Fibroblast of lung (primary cell): ENCODE data around the gene ITPR2. TPM values are rescaled to one million over a fixed set of nuclear protein-coding genes. Genes with fewer than 3 reads are reported as not detected.

Experiments
- DNase-seq, 2 donors: peaks; one replicate each; pipeline versions ENCODE4 v3.0.0 to v3.0.0-alpha.2; 2010; ENCODE audit warnings: low read depth in 2 of 2
- H2AFZ ChIP-seq: 2 replicates; pipeline ENCODE4 v1.5.1; 2012; ENCODE audit warnings: low read length, control low read depth, inconsistent platforms
- H3K27ac ChIP-seq: 2 replicates; pipeline ENCODE4 v1.5.1; 2011; ENCODE audit warnings: low read length, control low read depth; ENCODE audit not compliant: insufficient read depth
- H3K27me3 ChIP-seq: 2 replicates; pipeline ENCODE4 v1.5.1; 2011; ENCODE audit warnings: mild to moderate bottlenecking, low read length; ENCODE audit not compliant: control insufficient read depth, insufficient read depth
- H3K36me3 ChIP-seq: 2 replicates; pipeline ENCODE4 v1.5.1; 2011; ENCODE audit warnings: low read length; ENCODE audit not compliant: control insufficient read depth, insufficient read depth
- H3K4me1 ChIP-seq: 2 replicates; pipeline ENCODE4 v1.5.1; 2011; ENCODE audit warnings: low read length; ENCODE audit not compliant: control insufficient read depth, insufficient read depth; ENCODE audit errors: extremely low read depth
- H3K4me2 ChIP-seq: 2 replicates; pipeline ENCODE4 v1.5.1; 2011; ENCODE audit warnings: low read length, control low read depth; ENCODE audit not compliant: insufficient read depth; ENCODE audit errors: extremely low read depth
- H3K4me3 ChIP-seq, 4 experiments: fragments of 200-600 bp in 1 of 4; sonication (generic) in 1 of 4; replicated peaks in 1 of 4; 2 replicates each; pipeline ENCODE4 v1.5.1; 2011 to 2016; ENCODE audit warnings: low read length in 4 of 4, low read depth in 3 of 4, mild to moderate bottlenecking in 3 of 4, control low read depth in 2 of 4, inconsistent platforms in 1 of 4, mixed read lengths in 1 of 4; ENCODE audit not compliant: insufficient read depth in 1 of 4; ENCODE audit errors: control extremely low read depth in 1 of 4
- H3K79me2 ChIP-seq: 2 replicates; pipeline ENCODE4 v1.5.1; 2012; ENCODE audit warnings: mild to moderate bottlenecking, low read length, inconsistent platforms; ENCODE audit not compliant: control insufficient read depth, insufficient read depth
- H3K9ac ChIP-seq: 2 replicates; pipeline ENCODE4 v1.5.1; 2011; ENCODE audit warnings: mild to moderate bottlenecking, low read length, control low read depth; ENCODE audit not compliant: insufficient read depth
- H3K9me3 ChIP-seq: 2 replicates; pipeline ENCODE4 v1.5.1; 2012; ENCODE audit warnings: low read depth, low read length; ENCODE audit not compliant: control insufficient read depth, insufficient read depth
- H4K20me1 ChIP-seq: 2 replicates; pipeline ENCODE4 v1.5.1; 2011; ENCODE audit warnings: low read length; ENCODE audit not compliant: control insufficient read depth, insufficient read depth; ENCODE audit errors: extremely low read depth
- CTCF ChIP-seq, 2 donors: IDR thresholded peaks in 1 of 2; conservative IDR thresholded peaks in 1 of 2; 1 replicate in 1 of 2; 2 replicates in 1 of 2; pipeline ENCODE4 v1.5.1; 2011 to 2012; ENCODE audit warnings: low read length in 2 of 2, control low read depth in 1 of 2, inconsistent platforms in 1 of 2, low read depth in 1 of 2, mild to moderate bottlenecking in 1 of 2
- EZH2 ChIP-seq: IDR thresholded peaks from 2 replicates; pipeline ENCODE4 v1.5.1; 2012; ENCODE audit warnings: low read length, control low read depth, mild to moderate bottlenecking; ENCODE audit errors: missing control alignments
- polyA plus RNA-seq, 2 donors: library from polyadenylated mRNA; depleted of rRNA in 1 of 2; stranded (reverse) in 1 of 2; unstranded in 1 of 2; fragments of >200 nt; gene quantifications; 2 replicates each; pipeline ENCODE4 v1.2.1, GENCODE V29; 2011 to 2012; ENCODE audit warnings: missing spikeins in 1 of 2
- total RNA-seq: library from RNA; depleted of rRNA; stranded (reverse); fragments of >200 nt; gene quantifications from 2 replicates; pipeline ENCODE4 v1.2.1, GENCODE V29; 2014

ITPR2 gene
- total and polyA plus RNA-seq, 2 donors (not counting 1 experiment from before 2014, with no cell fraction given): 5.1 to 24.6 TPM

GRCh38 chr12:26527682-26528081 is 305.3 kb downstream of the ITPR2 start:
- Histone ChIP-seq H3K9ac (no peak overlapping the region), H3K27ac (no peak overlapping the region), H2AFZ (no peak overlapping the region), H3K27me3 (no peaks in the 10 kb centered on the region), H3K79me2 (no peaks in the 10 kb centered on the region), H4K20me1 (no peaks in the 10 kb centered on the region), H3K4me1 (no peaks in the 10 kb centered on the region), H3K36me3 (no peaks in the 10 kb centered on the region), H3K4me2 (no peak overlapping the region), H3K9me3 (no peaks in the 10 kb centered on the region), H3K4me3 (no peak overlapping the region)
- TF ChIP-seq EZH2 (no peak), CTCF (conservative IDR thresholded peaks at IDR 0.05 in 1 of 2, IDR thresholded peaks at IDR 0.05 in 1 of 2; ENCODE audit: low read depth in 1 of 2, low read length in 2 of 2) (no peak)
- DNase-seq: no peak

DNA sequence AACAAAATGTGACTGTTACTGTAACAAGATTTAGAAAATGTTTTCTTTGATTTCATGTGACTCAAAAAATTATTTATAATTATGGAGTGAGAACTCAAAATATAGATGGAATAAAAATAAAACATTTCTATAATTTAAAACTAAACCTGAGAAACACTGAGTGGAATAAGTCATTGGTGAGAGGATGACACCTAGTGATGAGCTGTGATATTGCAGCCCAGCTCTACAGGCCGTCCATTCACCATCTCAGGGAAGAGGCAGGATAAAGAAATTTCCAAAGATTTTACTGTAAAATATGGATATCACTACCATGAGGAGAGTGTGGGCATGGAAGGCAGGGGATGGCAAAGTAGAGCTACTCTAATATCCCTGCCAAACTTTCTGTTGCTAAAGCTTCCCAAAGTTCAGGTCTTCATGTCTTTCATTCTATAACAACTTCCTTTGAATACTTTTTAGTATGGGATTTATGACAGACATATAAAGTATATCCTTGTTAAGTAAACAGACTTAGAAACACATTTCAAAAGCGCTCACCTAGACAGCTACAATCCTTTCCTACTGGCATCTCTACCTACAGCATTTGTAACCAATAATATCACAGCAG is 308.0 kb downstream of the ITPR2 start:
- H3K4me1 ChIP-seq: no peaks in the 10 kb centered on the region
- no peaks in the 10 kb centered on the region for H3K36me3 ChIP-seq
- no peaks in the 10 kb centered on the region for H3K27me3 ChIP-seq
- H3K9ac ChIP-seq: no peak overlapping the region
- DNase-seq: peak; percentile 23 to 42
- H3K4me2 ChIP-seq: no peak overlapping the region
- H3K79me2 ChIP-seq: no peaks in the 10 kb centered on the region
- H3K27ac ChIP-seq: no peak overlapping the region
- no peaks in the 10 kb centered on the region for H4K20me1 ChIP-seq
- no peak overlapping the region for H3K4me3 ChIP-seq
- no peak overlapping the region for H2AFZ ChIP-seq
- H3K9me3 ChIP-seq: no peaks in the 10 kb centered on the region
- TF ChIP-seq EZH2 (no peak), CTCF (conservative IDR thresholded peaks at IDR 0.05 in 1 of 2, IDR thresholded peaks at IDR 0.05 in 1 of 2; ENCODE audit: low read depth in 1 of 2, low read length in 2 of 2) (peak; percentile 54 to 76)

DNA sequence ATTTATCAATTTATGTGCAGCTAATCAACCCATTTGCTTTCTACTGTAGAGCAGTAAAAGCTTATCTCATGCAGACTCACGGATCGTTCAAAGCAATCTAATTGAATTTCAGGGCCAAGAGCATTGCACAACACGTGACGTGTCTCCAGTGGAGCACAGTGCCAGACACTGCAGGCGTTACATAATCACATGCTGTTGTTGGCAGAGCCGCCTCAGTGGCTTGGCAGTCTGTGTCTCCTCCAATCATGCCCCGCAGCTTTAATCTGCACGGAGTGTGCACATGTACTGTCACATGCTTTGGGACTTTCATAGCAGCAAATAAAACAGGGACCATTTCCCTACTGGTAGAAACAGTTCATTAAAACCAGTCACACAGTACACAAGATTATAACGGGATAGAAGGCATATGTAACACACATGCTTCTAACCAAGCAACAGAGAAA is 309.3 kb downstream of the ITPR2 start:
- peak; percentile 93 to 96 for DNase-seq
- Histone ChIP-seq H3K36me3 (no peaks in the 10 kb centered on the region), H3K79me2 (no peaks in the 10 kb centered on the region), H3K9me3 (no peaks in the 10 kb centered on the region), H3K27ac (no peak overlapping the region), H3K27me3 (no peaks in the 10 kb centered on the region), H3K4me1 (no peaks in the 10 kb centered on the region), H4K20me1 (no peaks in the 10 kb centered on the region), H3K4me3 (no peak overlapping the region), H3K9ac (no peak overlapping the region), H2AFZ (peak overlapping the region; percentile 8), H3K4me2 (no peak overlapping the region)
- TF ChIP-seq CTCF (conservative IDR thresholded peaks at IDR 0.05 in 1 of 2, IDR thresholded peaks at IDR 0.05 in 1 of 2; ENCODE audit: low read depth in 1 of 2, low read length in 2 of 2): no peak
- TF ChIP-seq EZH2: no peak
